Measurements from ENCODE around the gene JMJD1C. TPM values are rescaled to one million over a fixed set of nuclear protein-coding genes. Genes with fewer than 3 reads are reported as not detected.
A peak's percentile ranks its signal among the peaks of the same experiment; 100 is the strongest.

The JMJD1C gene
- total RNA-seq, 1 donor from 2014 or later = 84.2 TPM

DNA sequence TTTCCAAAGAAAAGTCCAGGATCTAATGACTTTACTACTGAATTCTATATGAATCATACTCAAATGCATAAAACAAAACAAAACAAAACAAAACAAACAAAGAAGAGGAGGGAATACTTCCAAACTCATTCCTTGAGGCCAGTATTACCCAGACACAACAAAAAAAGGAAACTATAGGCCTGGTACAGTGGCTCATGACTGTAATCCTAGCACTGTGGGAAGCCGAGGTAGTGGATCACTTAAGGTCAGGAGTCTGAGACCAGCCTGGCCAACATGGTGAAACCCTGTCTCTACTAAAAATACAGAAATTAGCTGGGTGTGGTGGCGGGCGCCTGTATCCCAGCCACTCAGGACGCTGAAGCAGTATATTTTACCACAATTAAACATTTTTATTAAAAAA is 218.0 kb downstream of the JMJD1C start:
- Histone ChIP-seq H3K27me3 (no peaks in the 10 kb centered on the region), H3K9me3 (no peaks in the 10 kb centered on the region), H3K27ac (no peak overlapping the region), H3K4me1 (peaks cover 6% of the 10 kb centered on the region), H3K4me3 (no peak overlapping the region), H3K36me3 (no peaks in the 10 kb centered on the region)
- TF ChIP-seq, protein P1, sequence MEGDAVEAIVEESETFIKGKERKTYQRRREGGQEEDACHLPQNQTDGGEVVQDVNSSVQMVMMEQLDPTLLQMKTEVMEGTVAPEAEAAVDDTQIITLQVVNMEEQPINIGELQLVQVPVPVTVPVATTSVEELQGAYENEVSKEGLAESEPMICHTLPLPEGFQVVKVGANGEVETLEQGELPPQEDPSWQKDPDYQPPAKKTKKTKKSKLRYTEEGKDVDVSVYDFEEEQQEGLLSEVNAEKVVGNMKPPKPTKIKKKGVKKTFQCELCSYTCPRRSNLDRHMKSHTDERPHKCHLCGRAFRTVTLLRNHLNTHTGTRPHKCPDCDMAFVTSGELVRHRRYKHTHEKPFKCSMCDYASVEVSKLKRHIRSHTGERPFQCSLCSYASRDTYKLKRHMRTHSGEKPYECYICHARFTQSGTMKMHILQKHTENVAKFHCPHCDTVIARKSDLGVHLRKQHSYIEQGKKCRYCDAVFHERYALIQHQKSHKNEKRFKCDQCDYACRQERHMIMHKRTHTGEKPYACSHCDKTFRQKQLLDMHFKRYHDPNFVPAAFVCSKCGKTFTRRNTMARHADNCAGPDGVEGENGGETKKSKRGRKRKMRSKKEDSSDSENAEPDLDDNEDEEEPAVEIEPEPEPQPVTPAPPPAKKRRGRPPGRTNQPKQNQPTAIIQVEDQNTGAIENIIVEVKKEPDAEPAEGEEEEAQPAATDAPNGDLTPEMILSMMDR (IDR thresholded peaks at IDR 0.05) = no peak
- ATAC-seq (peak; percentile 62), DNase-seq (no peak)
- intact Hi-C loops (cut with DNase I) = no loop called here

DNA sequence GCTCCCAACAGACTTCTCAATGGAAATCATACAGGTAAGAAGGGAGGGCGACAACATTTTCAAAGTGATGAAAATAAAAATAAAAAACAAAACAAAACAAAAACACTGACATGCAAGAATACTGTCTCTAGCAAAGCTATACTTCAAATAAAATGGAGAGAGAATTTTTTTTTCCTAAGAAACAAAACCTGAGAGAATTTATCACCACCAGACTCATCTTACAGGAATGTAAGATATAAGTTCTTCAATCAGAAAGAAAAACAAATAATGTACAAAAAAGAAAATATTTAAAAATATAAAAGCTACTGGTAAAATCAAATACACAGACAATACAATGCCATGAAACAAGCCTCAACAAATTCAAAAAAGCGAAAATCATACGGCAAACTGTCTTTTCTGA is 219.4 kb downstream of the JMJD1C start:
- H3K27ac ChIP-seq = no peak overlapping the region
- no peak overlapping the region for H3K4me3 ChIP-seq
- ATAC-seq (no peak), DNase-seq (no peak)
- H3K9me3 ChIP-seq = no peaks in the 10 kb centered on the region
- no peaks in the 10 kb centered on the region for H3K27me3 ChIP-seq
- TF ChIP-seq, protein P1 (IDR thresholded peaks at IDR 0.05) = no peak
- intact Hi-C loops (cut with DNase I) = no loop called here
- H3K4me1 ChIP-seq = peaks cover 16% of the 10 kb centered on the region
- H3K36me3 ChIP-seq = no peaks in the 10 kb centered on the region

DNA sequence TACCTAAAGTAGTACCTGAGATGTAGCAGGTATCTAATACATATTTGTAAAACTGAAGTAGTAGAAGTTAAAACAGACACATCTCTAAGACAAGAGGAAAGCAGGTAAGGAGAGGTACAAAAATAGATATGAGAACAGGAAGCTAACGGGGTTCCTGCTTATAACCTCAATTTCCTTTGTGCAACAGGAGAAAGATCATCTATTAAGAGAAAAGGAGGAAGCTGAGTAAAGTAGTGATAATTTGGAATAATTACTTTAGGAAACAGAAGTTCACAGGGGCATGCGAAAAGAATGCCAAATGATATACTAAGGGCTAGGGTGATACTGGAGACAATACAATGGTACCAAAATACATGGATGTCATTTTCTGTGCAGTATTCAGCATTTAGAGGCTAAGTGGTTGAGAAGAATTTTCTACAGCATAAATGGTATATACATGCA is 223.9 kb downstream of the JMJD1C start:
- ATAC-seq = no peak

GRCh38 chr10:63240807-63241206 is 225.0 kb downstream of the JMJD1C start:
- Histone ChIP-seq H3K4me1 (peaks cover 34% of the 10 kb centered on the region), H3K4me3 (no peak overlapping the region), H3K36me3 (no peaks in the 10 kb centered on the region), H3K27me3 (no peaks in the 10 kb centered on the region), H3K27ac (no peak overlapping the region), H3K9me3 (no peaks in the 10 kb centered on the region)
- TF ChIP-seq, protein P1 (IDR thresholded peaks at IDR 0.05) = no peak
- intact Hi-C loops (cut with DNase I) = no loop called here
- DNase-seq = no peak
- no peak for ATAC-seq

More for the DNA sequence above, 223.9 kb downstream of the JMJD1C start:
- intact Hi-C loops (cut with DNase I) = no loop called here
- no peak for DNase-seq
- TF ChIP-seq, protein P1 (IDR thresholded peaks at IDR 0.05) = no peak
- Histone ChIP-seq H3K27ac (no peak overlapping the region), H3K27me3 (no peaks in the 10 kb centered on the region), H3K4me3 (no peak overlapping the region), H3K36me3 (no peaks in the 10 kb centered on the region), H3K4me1 (peaks cover 28% of the 10 kb centered on the region), H3K9me3 (no peaks in the 10 kb centered on the region)

DNA sequence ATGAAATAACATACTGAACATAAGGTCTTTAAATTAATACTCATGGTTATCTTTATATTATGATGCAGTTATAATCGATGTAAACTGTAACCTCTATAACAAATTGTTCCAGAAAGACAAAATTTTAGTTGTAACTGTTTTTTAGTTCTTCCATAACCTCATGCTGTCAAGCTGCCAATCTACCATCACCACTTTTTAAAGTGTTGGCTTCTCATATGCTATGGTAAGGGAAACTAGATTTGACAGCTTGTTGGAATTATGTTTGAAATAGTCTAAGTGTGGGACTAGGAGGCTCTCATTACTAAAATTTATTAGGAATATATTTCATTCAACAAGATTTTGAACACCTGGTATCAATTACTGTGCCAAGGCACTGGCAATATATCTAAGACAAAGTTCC is 227.3 kb downstream of the JMJD1C start:
- H3K27ac ChIP-seq = no peak overlapping the region

More for the DNA sequence above, 227.3 kb downstream of the JMJD1C start:
- H3K36me3 ChIP-seq = no peaks in the 10 kb centered on the region
- ATAC-seq (no peak), DNase-seq (no peak)
- peaks cover 34% of the 10 kb centered on the region for H3K4me1 ChIP-seq
- intact Hi-C loops (cut with DNase I) = no loop called here
- TF ChIP-seq, protein P1 (IDR thresholded peaks at IDR 0.05) = no peak
- H3K27me3 ChIP-seq = no peaks in the 10 kb centered on the region
- no peak overlapping the region for H3K4me3 ChIP-seq
- H3K9me3 ChIP-seq = no peaks in the 10 kb centered on the region
